Gastroesophageal sphincter (tissue), 4 donors: ENCODE measurements around the gene FCHO1. TPM values are rescaled to one million over a fixed set of nuclear protein-coding genes. Genes with fewer than 3 reads are reported as not detected.

Source experiments
- ATAC-seq: fragments of 150-250 bp; one replicate; pipeline ENCODE4 v1.9.1; 2016; ENCODE audit warnings: mild to moderate bottlenecking, moderate library complexity
- H3K27ac ChIP-seq, 4 donors: fragments of 200-600 bp; sonication (generic) in 3 of 4; 1 replicate in 3 of 4; 2 replicates in 1 of 4; pipeline ENCODE4 v1.5.1; 2016 to 2019
- H3K27me3 ChIP-seq: fragments of 200-600 bp; sonication (generic); one replicate; pipeline ENCODE4 v1.5.1; 2019
- H3K36me3 ChIP-seq, 2 donors: fragments of 200-600 bp; sonication (generic); one replicate each; pipeline ENCODE4 v1.5.1; 2019; ENCODE audit warnings: control low read depth in 1 of 2
- H3K4me1 ChIP-seq, 3 donors: fragments of 200-600 bp; sonication (generic); 1 replicate in 2 of 3; 2 replicates in 1 of 3; pipeline ENCODE4 v1.5.1; 2016 to 2019; ENCODE audit warnings: control low read depth in 2 of 3
- H3K4me3 ChIP-seq, 2 donors: fragments of 200-600 bp; sonication (generic); one replicate each; pipeline ENCODE4 v1.5.1; 2019; ENCODE audit warnings: mild to moderate bottlenecking in 1 of 2, moderate library complexity in 1 of 2
- H3K9me3 ChIP-seq, 3 donors: fragments of 200-600 bp; sonication (generic); one replicate each; pipeline ENCODE4 v1.5.1; 2017 to 2019; ENCODE audit warnings: control low read depth in 2 of 3
- EP300 ChIP-seq: sonication (generic); formaldehyde crosslinking; IDR thresholded peaks from one replicate; pipeline ENCODE4 v1.6.1; 2017; ENCODE audit warnings: antibody characterized with exemption, mild to moderate bottlenecking
- POLR2A ChIP-seq, 2 donors: fragments of 450-650 bp; IDR thresholded peaks; one replicate each; pipeline ENCODE4 v1.6.1; 2017; ENCODE audit warnings: antibody characterized with exemption in 2 of 2, mild to moderate bottlenecking in 2 of 2, moderate library complexity in 1 of 2
- POLR2AphosphoS5 ChIP-seq: sonication (generic); formaldehyde crosslinking; IDR thresholded peaks from one replicate; pipeline ENCODE4 v1.6.1; 2017; ENCODE audit warnings: antibody characterized with exemption
- WGBS, 2 donors: methylation state at CpG; one replicate each; pipeline ENCODE4 v1.1.5; 2018; ENCODE audit warnings: low coverage in 1 of 2; 5-methylcytosine and 5-hydroxymethylcytosine counted together
- total RNA-seq, 4 donors: library from RNA; depleted of rRNA; stranded (reverse); fragments of >200 nt; gene quantifications; one replicate each; pipeline ENCODE4 v1.1.0, GENCODE V29; 2016
- TF ChIP-seq, protein P1 (sequence below), 4 experiments: fragments of 200-600 bp in 2 of 4; fragments of 450-650 bp in 2 of 4; sonication (generic) in 1 of 4; IDR thresholded peaks; one replicate each; pipeline ENCODE4 v1.5.1; 2017 to 2019; ENCODE audit warnings: antibody characterized with exemption in 4 of 4, mild to moderate bottlenecking in 2 of 4, moderate library complexity in 2 of 4

The FCHO1 gene
- total RNA-seq, 4 donors from 2014 or later = 1.1 to 4.1 (median 3.2) TPM

DNA sequence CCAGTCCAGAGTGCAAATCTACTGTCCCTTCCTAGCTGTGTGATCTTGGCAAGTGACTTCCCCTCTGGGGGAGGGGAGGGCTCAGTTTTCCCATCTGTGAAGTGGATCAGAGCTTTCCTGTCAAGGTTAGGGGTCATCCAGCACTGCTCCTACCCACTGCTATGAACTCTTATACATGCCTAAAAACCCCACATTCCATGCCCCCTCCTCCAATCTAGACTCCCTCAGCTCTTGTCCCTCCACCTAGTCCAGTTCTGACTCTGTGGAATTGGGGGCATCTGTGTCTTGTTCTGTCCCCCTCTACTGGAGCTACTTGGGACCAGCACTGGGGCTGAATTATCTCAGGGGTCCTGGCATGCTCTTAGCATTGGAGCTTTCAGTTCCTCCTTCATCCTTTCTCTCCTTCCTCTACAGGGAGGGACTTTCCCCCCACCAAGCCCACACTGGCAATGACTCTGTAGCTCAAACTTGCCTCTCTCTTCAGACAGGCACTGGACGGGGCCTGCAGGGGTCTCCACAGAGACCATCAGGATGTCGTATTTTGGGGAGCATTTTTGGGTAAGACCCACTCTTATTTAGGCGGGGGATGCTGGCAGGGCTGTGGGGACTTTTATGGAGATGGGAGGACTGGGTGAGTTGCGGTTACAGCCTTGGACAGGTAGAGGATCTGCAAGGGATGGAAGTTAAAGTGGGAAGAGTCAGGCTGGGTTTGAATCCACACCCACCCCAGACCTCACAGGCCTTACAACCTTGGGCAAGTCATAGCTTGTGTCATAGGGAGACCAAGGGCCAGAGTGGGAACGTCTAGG lies 3.6 kb downstream of the FCHO1 start:
- Histone ChIP-seq H3K4me3 (no peak overlapping the region), H3K4me1 (peaks cover 0 to 7% (median 3%) of the 10 kb centered on the region in 3 donors), H3K27ac (no peak overlapping the region), H3K9me3 (no peaks in the 10 kb centered on the region), H3K27me3 (no peaks in the 10 kb centered on the region), H3K36me3 (no peaks in the 10 kb centered on the region)
- WGBS, 2 donors = 83% methylated on average over 2 of the region's 5 CpGs; no CpG with 5 or more reads in 1 of the 2 donors
- TF ChIP-seq EP300 (no peak), POLR2AphosphoS5 (no peak), POLR2A (IDR thresholded peaks at IDR 0.05) (no peak)
- TF ChIP-seq, protein P1, sequence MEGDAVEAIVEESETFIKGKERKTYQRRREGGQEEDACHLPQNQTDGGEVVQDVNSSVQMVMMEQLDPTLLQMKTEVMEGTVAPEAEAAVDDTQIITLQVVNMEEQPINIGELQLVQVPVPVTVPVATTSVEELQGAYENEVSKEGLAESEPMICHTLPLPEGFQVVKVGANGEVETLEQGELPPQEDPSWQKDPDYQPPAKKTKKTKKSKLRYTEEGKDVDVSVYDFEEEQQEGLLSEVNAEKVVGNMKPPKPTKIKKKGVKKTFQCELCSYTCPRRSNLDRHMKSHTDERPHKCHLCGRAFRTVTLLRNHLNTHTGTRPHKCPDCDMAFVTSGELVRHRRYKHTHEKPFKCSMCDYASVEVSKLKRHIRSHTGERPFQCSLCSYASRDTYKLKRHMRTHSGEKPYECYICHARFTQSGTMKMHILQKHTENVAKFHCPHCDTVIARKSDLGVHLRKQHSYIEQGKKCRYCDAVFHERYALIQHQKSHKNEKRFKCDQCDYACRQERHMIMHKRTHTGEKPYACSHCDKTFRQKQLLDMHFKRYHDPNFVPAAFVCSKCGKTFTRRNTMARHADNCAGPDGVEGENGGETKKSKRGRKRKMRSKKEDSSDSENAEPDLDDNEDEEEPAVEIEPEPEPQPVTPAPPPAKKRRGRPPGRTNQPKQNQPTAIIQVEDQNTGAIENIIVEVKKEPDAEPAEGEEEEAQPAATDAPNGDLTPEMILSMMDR (IDR thresholded peaks at IDR 0.05) = no peak
- no peak for ATAC-seq

DNA sequence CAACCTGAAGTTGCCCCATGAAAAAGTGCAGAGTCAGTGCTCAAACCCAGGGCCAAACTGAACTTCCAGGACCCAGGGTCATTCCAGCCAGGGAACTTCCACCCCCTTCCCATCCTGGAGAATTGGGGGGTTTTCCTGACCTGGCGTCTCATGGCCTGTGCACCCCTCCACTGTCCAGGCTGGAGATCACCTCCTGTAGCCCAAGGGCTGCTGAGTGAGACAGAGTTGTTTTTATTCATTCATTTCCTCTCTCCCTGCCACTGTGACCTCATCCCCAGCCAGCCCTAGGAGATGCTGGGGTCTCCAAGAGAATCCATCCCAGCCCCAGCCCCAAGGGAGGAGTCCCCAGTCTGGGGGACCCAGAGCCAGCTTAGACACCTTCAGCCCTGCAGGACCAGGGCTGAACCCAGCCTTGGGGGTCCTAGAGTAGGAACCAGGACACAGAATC lies 4.2 kb downstream of the FCHO1 start:
- H3K9me3 ChIP-seq = no peaks in the 10 kb centered on the region
- H3K4me1 ChIP-seq = peaks cover 0 to 7% (median 3%) of the 10 kb centered on the region in 3 donors
- no peak overlapping the region for H3K27ac ChIP-seq
- no peak overlapping the region for H3K4me3 ChIP-seq
- no peaks in the 10 kb centered on the region for H3K36me3 ChIP-seq
- no peaks in the 10 kb centered on the region for H3K27me3 ChIP-seq
- ATAC-seq = no peak
- TF ChIP-seq, protein P1 (IDR thresholded peaks at IDR 0.05) = no peak
- TF ChIP-seq EP300 (no peak), POLR2A (IDR thresholded peaks at IDR 0.05) (no peak), POLR2AphosphoS5 (no peak)
- no CpG with 5 or more reads among the region's 1 CpG for WGBS, 2 donors

DNA sequence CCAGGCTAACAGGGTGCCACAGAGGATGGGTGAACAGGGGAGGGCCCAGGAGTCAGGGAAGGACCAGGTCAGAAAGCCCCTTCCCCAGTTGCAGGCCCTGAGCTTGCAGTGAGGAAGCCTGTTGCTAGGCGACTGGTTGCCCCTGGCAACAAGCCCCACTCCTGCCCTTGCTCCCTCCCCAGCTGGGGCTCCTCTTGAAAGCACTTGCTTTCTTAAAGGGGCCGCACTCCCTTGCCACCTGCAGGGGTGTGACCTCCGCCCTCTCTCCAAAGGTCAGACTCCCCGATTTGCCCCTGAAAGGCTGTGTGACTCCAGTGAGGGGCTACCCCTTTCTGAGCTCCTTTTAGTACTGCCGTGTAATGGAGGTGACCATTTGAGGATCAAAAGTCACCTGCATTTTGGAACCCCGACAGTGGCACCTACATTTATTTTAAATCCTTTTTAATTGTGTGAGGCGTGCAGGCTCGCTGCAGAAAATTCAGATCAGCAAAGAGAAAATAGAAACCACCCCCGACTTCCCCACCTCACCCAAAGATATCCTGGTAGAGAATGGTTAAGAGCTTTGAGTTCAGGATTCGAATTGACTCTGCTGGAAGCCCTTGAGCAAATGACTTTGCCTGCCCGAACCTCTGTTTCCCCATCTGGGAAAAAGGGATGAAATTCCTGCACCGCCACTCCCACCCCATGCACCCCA lies 4.8 kb downstream of the FCHO1 start:
- Histone ChIP-seq H3K4me1 (peaks cover 0 to 7% (median 3%) of the 10 kb centered on the region in 3 donors), H3K27me3 (no peaks in the 10 kb centered on the region), H3K36me3 (no peaks in the 10 kb centered on the region), H3K9me3 (no peaks in the 10 kb centered on the region), H3K4me3 (no peak overlapping the region), H3K27ac (no peak overlapping the region)
- ATAC-seq = no peak
- WGBS, 2 donors = 59% methylated on average over 7 of the region's 12 CpGs; no CpG with 5 or more reads in 1 of the 2 donors
- TF ChIP-seq EP300 (no peak), POLR2AphosphoS5 (no peak), POLR2A (IDR thresholded peaks at IDR 0.05) (no peak)
- TF ChIP-seq, protein P1 (IDR thresholded peaks at IDR 0.05) = no peak

DNA sequence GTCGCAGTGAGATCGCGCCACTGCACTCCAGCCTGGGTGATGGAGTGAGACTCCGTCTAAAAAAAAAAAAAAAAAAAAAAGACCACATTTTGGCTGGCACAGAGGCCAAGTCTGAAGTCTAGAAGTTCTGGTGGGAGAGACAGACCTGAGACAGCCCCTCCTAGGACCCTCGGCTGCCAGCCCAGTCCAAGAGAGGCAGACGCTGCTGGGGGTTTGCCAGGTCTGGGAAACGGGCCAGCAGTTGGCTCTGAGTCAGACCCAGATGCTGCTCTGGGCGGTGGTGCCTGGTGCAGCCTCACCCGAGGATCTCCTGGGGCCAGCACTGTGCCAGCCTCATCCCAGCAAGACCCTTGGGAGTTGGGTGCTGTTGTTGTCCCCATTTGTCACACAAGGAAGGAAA lies 5.8 kb downstream of the FCHO1 start:
- TF ChIP-seq POLR2A (IDR thresholded peaks at IDR 0.05) = no peak
- TF ChIP-seq, protein P1 (IDR thresholded peaks at IDR 0.05) = no peak
- no peak for TF ChIP-seq POLR2AphosphoS5
- TF ChIP-seq EP300 = no peak
- no peak overlapping the region for H3K27ac ChIP-seq
- no peak overlapping the region for H3K4me3 ChIP-seq
- no peaks in the 10 kb centered on the region for H3K27me3 ChIP-seq
- no peaks in the 10 kb centered on the region for H3K36me3 ChIP-seq
- ATAC-seq = no peak
- H3K9me3 ChIP-seq = no peaks in the 10 kb centered on the region
- peaks cover 0 to 7% (median 3%) of the 10 kb centered on the region in 3 donors for H3K4me1 ChIP-seq
- WGBS, 2 donors = 0 to 11% methylated on average over 2 to 5 of the region's 9 CpGs
